ENCODE measurements around the gene CLCA1.
"Not testable (repeated sequence)": the region's sequence is repeated elsewhere in the genome, so short reads cannot be mapped to it uniquely, and the experiment has no call there.

CLCA1 gene

DNA sequence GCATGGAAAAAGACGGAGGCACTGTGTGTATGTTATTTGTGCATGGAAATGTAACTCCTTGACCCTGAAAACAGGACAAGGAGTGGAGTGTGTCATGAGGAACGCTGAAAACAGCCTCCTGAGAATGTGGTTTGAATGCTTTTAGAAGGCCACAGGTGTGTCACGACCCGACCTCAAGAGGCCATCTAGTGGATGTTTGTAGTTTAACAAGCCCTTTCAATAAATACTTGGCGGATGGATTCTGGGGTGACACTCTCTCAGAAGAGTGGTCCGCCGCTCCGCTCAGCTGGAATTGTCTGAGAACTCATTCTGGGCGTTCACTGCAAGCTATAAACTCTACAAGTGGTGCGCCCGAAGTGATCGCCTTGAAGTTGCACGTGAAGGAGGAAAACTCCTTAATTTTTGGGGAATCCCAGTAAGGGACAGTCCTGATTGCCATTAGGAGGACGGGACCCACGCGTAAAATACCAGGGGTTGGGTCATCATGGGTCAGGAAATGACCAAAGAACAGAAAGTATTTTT, 33.5 kb downstream of the CLCA1 start:
- in situ Hi-C loops (cut with HindIII; ENCODE audit: low sequenced_read_pairs): not testable (repeated sequence)

DNA sequence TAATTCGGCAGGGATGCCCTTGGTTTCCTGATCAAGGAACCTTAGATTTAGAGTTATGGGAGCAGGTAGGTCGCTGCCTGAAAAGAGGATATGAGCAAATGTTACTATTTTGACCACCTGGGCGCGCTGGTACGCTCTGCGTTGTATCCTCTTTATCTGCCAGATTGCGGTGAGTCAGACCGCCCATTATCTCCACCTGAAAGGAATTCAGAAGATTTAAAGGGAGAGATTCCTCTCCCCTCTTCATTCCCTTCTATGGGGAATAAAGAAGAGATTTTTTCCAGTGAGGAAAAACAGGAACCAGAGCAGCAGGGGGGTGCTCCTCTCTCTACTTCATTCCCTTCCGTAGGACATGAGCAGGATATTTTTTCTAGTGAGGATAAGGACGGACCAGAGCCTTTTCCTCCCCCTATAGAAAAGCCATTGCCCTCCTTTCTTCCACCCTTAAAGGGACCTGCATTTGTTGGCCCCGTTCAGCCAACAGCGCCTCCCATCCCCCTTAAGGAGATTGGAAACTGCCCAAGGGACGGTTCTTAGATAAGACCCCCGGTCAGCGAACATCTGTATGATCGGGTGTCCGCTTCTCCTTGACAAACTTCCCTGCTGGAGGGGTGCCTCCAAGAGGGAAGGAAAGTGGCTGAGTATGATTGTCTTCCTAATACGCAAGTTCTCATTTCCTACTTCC, 34.1 kb downstream of the CLCA1 start:
- in situ Hi-C loops (cut with HindIII; ENCODE audit: low sequenced_read_pairs): no loop called here

DNA sequence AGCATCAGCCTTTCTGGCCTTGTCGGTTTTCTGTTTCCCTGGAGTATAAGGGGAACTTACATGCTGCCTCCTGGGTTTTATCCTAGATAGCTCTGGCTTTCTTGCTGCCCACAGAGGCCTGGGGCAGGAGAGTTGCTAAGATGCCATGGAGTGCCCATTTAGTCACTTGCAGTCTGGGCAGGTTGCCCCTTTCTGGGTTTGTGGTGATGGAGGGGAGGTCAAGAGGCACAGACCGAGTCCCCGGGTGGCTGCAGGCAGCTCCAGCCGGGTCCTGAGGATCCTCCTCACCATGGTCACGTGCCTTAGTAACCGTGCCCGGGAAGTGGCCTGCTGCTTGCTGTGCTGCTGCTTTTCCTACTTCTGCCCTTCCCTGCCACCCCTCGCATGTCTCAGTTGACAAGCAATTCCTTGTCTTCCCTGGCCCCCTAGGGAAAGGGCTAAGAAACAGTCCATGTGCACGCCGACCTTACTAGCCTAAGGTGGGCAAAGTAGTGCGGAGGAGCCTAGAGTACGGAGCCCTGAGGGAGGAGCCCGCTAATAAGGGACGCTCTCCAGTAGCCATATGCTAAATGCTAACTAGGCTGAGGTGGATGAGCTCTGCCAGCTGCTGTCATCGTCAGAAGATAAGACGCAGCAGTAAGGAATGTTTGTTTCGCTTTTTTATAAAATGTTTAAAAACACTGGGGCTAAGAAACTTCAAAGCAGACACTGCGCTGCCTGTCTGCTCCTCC, 34.8 kb downstream of the CLCA1 start:
- in situ Hi-C loops (cut with HindIII; ENCODE audit: low sequenced_read_pairs): no loop called here

DNA sequence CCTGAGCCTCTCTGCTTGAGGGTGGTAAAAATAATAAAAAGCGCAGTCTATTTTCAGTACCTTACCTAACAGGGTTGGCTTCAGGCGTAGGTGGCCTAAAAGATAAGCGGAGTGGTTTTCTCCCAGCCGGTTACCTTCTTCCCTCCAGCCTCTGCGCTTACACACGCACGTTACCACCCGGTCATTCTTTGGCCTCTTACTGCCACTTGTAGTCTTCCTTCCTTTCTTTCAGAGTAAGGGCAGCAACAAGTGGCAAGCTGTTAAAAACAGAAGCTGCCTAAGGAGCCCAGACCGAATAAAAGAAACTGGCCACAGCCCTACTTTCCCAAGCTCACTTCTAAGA, 35.4 kb downstream of the CLCA1 start:
- in situ Hi-C loops (cut with HindIII; ENCODE audit: low sequenced_read_pairs): no loop called here

DNA sequence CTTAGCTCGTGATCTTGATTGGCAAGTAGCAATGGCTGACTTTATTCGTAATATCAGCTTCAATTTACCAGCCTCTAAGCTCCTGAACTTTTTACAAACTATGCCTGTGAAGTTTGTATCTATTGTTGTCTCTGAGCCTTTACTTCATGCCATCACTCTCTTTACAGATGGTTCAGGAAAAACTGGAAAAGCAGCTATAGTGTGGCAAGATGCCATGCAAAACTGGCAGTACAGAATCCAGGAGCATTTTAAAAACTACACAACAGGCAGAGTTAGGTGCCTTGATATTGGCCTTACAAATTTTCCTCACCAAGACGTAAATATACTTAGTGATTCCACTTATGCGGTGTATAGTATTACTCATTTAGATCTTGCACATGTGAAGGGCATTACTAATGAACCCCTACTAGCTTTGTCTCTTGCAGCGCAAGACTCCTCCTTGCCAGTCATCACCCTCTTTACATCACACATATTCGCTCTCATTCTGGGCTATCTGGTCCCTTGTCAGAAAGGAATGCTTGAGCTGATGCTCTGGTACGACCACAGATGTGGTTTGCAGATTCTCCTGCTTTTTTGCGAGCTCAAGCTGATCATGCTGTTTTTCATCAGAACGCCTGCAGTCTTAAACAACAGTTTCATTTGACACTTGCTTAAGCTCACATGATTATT, 36.3 kb downstream of the CLCA1 start:
- in situ Hi-C loops (cut with HindIII; ENCODE audit: low sequenced_read_pairs): no loop called here

DNA sequence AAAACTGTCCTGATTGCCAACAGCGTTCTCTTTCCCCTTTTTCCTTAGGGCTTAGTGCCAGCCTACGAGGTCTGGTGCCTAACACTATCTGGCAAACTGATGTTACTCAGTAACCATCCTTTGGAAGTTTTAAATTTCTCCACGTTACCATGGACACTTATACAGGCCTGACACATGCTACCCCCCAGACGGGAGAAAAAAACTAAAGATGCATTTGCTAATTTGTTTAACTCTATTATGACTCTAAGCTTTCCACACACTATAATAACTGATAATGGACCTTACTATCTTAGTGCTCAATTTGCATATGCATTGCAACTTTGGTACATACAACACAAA, 36.8 kb downstream of the CLCA1 start:
- in situ Hi-C loops (cut with HindIII; ENCODE audit: low sequenced_read_pairs): no loop called here

DNA sequence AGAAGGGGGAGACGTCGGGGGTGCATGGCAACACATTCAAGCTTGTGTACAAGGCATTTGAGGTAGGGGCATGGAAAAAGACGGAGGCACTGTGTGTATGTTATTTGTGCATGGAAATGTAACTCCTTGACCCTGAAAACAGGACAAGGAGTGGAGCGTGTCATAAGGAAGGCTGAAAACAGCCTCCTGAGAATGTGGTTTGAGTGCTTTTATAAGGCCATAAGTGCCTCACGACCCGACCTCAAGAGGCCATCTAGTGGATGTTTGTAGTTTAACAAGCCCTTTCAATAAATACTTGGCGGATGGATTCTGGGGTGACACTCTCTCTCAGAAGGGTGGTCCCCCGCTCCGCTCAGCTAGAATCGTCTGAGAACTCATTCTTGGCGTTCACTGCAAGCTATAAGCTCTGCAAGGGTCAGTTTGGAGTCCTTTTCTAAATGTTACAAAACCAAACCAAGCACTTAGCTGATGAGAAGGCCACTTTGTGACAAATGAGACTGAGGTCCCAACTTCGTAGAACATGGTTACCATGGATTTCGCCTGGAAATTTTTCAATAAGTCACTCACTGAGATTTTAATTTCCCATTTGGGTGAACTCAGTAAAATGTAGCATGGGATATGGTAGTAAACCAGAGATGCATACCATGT, 39.3 kb downstream of the CLCA1 start:
- in situ Hi-C loops (cut with HindIII; ENCODE audit: low sequenced_read_pairs): no loop called here

DNA sequence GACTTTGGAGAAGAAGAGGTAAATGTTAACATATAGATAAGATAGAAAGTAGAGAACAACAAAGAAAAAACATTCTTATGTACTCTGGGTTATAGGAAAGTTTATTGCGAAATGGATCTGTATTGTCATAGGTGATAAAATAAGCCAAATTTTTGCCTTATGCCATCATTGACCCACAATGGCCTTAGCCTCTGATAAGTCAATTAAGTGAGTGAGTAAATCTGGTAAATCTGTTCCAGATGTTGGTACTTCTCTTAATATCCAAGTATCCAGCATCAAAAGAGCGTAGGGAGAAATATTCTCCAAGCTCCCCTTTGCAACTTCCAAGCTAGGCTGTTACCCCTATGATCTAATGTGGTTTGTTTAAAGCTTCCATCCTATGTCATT, 39.8 kb downstream of the CLCA1 start:
- in situ Hi-C loops (cut with HindIII; ENCODE audit: low sequenced_read_pairs): no loop called here

DNA sequence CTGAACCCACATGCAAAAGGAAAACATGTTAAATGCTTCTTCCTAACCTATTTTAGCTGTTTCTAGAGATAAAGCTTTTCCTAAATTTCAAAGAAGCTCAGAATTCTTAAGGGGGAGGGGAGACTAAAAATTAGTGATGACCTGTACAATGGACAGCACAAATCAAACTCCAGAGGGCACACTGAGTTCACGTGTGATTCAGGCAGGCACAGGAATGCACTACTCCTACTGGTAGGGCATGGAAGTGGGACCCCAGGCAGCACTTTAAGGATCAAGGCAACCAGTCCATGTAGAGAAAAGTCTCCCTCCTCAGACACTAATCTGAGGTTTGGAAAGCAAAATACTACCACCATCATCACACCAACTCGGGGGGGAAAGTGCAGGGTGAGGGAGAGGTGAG, 46.9 kb downstream of the CLCA1 start:
- in situ Hi-C loops (cut with HindIII; ENCODE audit: low sequenced_read_pairs): loop anchor here (5.0 kb wide), 1 partner anchor 77 kb away; no protein-coding TSS in a partner anchor

DNA sequence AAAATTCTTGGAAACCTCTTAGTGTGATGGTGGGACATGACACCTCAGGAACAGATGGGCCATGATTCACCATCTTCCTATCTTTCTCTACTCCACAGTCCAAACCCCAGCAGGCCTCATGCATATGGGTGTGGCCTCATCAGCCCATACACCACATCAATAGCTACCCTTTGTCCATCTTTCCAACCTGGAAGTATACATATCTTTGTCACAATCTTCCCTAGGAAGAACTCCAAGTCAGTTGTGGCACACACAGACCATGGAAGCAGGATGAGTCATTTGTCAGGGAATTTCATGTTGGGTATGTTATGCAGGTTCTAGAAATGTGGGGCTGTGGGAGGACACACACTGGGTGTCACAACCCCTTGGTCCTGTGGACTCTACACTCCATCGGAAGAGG, 47.6 kb downstream of the CLCA1 start:
- in situ Hi-C loops (cut with HindIII; ENCODE audit: low sequenced_read_pairs): loop anchor here (5.0 kb wide), 1 partner anchor 76 kb away; no protein-coding TSS in a partner anchor

DNA sequence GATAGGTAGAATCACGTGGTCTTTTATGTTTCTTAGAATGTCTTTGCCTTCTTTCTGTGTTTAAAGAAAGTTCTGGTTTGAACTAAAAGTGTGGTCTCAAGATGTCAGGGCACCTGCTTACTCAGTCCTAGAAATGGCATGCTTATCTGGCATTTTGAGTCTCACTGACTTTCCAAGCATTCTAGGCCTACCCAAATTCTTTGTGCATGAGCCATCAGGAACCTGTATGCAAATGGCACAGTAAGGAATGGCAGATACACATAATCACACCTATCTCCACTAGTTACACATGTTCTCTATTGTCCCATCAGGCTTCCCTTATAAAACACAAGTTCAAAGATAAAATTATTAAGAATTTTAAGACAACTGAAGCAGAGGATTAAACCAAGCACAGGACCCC, 48.6 kb downstream of the CLCA1 start:
- in situ Hi-C loops (cut with HindIII; ENCODE audit: low sequenced_read_pairs): loop anchor here (5.0 kb wide), 1 partner anchor 75 kb away; no protein-coding TSS in a partner anchor

DNA sequence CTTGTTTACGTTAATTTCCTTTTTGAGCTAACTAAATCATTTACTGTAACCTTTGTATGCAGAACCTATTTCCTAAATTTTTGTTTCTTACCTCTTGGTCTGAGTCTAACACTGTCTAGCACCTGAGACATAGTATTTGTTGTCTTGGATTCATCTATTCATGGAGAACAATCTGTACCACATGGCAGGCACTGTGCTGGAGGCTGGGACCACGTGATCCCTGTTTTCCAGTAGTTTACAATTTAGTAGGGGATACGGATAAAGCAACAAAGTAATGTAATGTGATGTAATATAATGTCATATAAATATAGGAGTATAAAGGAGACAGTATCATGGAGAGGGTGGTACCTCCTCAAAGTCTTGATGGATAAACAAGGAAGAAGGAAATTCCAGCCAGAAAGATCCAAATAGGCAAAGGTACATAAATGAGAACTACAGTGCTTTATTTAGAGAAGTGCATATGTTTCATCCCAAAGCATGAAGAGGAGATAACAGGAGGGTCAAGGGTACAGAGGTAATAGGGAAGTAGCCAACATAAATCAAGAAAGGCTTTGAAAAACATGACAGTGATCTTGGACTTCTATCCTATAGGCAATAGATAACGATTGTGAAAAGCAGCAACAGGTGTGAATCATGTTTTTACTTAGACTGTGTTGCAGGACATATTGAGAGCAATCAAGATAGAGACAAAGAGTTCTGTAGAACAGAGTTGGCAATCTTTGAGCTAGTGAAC, 52.2 kb downstream of the CLCA1 start:
- in situ Hi-C loops (cut with HindIII; ENCODE audit: low sequenced_read_pairs): no loop called here

DNA sequence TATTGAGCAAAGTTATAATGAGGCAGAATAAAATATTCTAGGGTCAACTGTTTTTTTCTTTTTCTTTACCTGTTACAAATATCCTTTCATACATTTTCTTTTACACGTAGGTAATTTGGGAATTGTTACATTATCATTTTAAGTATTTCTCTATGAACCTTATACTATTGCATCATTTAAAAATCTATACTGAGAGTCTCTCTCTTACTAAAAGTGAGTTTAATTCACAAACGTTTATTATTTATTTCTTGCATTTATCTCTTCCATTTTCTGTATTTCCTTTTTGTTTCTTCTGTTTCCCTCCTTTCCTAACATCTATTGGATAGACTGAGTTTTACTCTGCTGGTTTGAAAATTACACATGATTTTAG, 52.8 kb downstream of the CLCA1 start:
- in situ Hi-C loops (cut with HindIII; ENCODE audit: low sequenced_read_pairs): no loop called here

DNA sequence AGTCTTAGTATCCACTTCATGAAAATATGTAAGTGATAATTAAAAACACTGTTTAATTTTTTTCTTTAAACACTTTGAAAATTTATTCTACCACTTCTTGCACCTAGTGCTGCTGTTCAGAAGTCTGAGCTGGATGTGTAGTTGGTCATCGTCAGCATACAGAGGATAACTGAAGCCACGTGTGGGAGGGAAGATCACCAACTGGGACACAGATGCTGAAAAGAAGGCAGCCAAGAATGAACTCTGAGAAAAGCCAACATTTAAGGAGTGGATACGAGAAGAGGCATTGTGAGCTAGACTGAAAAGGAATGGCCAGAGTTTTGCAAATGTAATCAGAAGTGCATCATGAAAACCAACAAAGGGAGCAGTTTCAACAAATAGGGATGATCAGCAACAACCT, 53.5 kb downstream of the CLCA1 start:
- in situ Hi-C loops (cut with HindIII; ENCODE audit: low sequenced_read_pairs): no loop called here

DNA sequence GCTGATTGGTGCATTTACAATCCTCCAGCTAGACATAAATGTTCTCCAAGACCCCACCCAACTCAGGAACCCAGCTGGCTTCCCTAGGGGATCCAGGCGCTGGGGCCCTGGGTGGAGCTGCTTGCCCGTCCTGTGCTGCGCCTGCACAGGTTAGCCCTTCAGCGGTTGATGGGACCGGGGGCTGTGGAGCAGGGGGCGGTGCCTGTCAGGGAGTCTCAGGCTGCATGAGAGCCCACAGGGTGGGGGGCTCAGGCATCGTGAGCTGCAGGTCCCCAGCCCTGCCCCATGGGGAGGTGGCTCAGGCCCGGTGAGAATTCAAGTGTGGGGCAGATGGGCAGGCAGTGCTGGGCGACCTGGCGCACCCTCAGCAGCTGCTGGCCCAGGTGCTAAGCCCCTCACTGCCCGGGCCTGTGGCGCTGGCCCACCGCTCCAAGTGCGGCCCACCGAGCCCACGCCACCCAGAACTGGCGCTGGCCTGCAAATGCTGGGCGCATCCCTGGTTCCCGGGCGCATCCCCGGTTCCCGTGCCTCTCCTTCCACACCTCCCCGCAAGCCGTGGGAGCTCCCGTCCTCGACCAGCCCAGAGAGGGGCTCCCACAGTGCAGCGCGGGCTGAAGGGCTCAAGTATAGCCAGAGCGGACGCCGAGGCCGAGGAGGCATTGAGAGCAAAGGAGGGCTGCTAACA, 55.1 kb downstream of the CLCA1 start:
- in situ Hi-C loops (cut with HindIII; ENCODE audit: low sequenced_read_pairs): no loop called here

DNA sequence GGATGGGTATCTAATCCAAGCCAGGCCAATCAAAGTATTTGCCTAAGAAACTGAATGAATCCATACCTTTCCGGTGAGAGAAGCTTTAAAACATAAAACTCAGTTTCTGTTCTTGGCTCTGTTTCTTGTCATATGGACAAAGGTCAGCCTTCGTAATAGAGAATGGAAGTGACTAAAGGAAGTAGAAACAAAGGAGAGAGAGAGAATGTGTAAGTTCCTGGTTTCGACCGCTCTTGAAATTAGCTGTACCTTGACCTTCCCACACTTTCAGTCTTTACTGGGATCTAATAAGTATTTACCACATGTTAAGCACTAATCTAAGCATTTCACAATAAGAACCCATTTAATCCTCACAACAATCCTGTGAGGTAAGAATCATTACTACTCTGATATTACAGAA, 58.6 kb downstream of the CLCA1 start:
- in situ Hi-C loops (cut with HindIII; ENCODE audit: low sequenced_read_pairs): no loop called here

DNA sequence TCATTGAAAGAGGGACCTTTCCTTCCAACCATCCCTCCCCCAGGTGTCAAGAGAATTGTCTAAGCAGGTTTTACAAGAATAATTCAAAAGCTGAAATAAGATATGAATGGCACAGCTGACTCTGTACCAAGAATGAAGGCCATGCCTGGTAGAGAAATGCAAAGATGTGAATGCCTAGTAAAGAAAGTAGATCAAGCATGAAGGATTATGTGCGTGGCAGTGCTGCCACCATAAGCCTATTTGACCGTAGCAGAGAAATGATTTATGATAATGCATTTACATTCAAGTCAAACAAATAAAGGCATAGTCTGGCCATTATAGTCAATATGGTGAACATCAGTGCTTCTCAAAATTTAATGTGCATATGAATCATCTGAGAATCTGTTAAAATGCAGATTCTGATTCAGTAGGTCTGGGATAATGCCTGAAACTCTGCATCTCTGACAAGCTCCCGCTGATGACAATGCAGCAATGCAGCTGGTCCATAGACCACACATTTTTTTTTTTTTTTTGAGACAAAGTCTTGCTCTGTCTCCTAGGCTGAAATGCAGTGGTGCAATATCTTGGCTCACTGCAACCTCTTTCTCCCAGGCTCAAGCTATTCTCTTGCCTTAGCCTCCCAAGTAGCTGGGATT, 61.6 kb downstream of the CLCA1 start:
- in situ Hi-C loops (cut with HindIII; ENCODE audit: low sequenced_read_pairs): no loop called here

DNA sequence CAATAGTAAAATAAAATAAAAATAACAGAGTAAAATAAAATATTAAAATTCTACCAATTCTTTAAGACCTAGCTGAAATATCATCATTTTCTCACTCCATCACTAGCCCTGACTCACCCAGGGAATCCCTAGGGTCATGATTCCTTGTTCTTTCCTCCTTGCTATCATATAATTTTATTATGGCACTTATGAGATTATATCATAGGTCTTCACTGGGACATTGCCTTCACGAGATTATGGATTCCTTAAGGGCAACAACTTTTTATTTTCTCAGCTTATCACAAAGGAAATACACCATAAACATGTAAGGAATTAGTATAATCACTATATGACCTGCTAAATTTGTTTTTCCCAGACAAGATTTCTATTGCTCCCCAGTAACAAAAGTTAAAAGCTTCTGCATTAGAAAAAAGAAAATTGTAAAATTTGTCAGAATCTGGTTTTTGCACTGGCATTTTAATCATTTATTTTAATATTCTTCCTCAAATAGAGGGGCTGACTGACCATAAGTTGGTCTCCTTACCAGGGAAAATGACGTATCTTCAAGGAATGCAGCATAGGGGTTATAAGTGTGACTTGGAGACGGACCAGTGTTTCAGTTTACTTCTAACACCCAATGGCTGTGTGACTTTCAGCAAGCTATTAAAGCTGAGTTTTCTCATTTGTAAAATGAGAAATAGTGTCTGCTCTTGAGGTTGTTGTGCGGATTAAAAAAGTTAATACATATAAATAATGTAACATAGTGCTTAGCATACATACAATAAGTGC, 69.4 kb downstream of the CLCA1 start:
- in situ Hi-C loops (cut with HindIII; ENCODE audit: low sequenced_read_pairs): no loop called here

DNA sequence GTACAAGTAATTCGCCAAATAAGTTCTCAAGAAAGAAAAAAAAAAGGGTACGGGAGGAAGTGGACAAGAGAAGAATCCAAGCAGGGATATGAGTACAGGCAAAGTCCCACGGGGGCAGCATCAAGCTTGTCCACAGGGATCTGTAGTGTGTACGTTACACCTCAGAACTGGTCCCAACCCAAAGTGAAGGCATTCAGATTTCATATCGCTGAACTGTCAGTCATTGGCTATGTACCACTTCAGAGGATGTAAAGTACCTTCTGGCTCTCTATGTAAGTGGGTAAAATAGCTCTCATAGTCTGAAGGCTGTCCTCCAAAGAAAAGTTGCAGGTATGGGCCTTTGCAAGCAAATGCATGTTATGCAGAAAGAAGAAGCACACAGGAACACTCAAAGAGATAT, 70.0 kb downstream of the CLCA1 start:
- in situ Hi-C loops (cut with HindIII; ENCODE audit: low sequenced_read_pairs): no loop called here
